HG03439 (cell line): ENCODE measurements around the gene PSMD14.

Experiments
- ATAC-seq: cut with Tn5 transposase; IDR thresholded peaks from one replicate; pipeline ENCODE4 v1.9.1; 2021; ENCODE audit warnings: mild to moderate bottlenecking, moderate library complexity; ENCODE audit not compliant: unreplicated experiment

PSMD14 gene

DNA sequence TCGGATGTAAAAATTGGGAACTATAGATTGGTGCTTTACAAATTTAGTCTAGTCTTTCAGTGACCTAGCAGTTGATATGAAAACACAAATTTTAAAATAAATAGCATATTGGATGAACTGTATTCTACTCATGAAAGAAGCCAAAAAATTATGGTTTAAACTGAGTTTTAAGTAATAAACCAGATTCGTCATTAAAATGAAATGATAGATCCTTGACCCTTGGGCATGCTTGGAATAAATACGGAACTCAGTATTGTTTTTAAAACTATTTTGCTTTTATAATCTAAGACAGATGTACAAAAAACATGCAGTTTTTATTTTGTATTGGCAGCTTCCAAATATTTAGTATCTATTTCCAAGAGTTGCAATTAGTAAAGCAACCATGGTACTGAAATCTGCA lies 73.3 kb downstream of the PSMD14 start:
- no peak for ATAC-seq

DNA sequence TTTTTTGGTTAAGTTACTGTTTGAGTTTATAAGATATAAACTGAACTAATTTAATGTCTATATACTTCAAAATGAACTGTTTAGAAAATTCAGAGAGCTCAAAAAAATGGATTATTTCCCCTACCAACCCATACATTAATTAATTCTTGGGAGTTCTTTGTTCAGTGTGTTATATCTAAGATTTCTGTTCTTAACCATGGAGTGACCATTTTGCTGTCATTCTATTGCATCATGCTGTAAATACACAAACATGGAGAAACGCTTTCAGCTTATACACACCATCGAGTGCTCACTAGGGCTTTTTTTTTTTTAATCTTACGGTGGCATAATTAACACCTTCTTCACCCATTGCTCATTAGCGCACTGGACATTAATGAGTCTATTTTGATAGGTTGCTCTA lies 74.5 kb downstream of the PSMD14 start:
- ATAC-seq, result no peak

DNA sequence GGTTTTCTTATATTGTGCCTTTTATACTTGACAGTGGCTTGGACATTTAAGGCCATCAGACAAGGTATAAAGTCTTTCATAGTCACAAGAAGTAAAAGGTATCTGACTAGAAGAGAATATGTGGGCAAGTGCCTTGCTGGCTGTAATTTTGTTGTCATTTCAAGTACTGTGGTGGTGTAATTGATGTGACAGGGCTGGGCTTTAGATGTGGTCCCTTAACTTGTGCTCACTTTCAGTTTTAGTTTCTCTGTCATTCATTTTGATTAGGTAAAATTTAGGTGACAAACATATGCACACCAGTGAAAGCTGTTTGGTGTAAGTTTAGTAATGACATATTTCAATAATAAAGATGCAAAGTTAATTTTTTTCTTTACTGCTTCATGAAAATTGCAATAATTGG lies 76.6 kb downstream of the PSMD14 start:
- ATAC-seq, result peak; percentile 82

DNA sequence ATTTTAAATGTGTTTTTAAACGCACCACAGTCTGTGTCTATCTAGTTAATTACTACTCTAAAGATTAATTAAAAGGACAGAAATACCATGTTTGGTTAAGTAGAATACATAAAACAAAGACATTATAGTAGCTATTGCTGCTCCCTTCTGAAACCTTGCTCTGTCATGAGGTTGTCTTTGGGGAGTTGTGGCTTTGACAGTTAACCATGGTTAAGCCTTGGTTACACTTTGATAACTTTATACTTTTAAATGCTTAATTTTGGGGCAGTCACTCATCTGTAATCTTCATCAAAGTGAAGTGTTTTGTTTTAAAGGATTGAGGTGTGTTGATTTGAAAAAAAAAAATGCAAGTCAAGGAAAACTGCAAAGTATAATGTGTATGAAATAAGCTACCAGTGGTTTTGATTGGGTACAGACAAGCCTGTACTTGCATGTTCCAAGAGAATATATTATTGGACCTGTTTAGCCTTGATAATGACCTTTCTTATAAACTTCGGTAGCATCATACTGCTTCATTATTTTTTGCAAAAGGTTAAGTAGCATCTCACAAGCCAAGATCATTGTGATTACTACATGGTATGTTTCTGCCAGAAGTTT lies 78.1 kb downstream of the PSMD14 start:
- ATAC-seq, result peak; percentile 54

DNA sequence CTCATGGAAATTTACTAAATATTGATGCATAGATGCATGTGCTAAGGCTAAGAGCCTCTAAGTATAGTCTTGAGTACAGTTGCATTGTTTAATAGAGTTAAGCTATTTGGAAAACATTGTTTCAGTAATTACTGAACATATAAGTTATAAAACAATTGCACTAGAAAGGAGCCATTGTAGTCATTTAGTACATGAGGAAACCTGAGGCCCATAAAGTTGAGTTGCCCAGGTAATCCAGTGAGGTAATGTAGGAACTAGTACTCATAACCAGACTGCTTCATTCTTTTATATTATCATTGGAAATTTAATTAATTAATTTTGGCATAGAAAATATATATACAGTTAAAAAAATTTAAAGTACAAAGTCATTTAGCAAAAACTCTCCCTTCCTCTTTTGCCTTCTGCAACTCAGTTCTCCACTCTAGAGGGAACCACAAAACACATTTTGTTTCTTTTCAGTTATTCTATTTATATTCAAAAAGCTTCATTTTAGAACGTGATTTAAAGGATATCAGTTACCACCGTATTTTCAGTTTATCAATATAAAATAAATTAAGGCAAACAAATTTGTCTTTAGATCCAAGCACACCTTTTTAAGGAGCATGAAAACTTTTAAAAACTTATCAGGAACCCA lies 80.0 kb downstream of the PSMD14 start:
- ATAC-seq, result no peak

DNA sequence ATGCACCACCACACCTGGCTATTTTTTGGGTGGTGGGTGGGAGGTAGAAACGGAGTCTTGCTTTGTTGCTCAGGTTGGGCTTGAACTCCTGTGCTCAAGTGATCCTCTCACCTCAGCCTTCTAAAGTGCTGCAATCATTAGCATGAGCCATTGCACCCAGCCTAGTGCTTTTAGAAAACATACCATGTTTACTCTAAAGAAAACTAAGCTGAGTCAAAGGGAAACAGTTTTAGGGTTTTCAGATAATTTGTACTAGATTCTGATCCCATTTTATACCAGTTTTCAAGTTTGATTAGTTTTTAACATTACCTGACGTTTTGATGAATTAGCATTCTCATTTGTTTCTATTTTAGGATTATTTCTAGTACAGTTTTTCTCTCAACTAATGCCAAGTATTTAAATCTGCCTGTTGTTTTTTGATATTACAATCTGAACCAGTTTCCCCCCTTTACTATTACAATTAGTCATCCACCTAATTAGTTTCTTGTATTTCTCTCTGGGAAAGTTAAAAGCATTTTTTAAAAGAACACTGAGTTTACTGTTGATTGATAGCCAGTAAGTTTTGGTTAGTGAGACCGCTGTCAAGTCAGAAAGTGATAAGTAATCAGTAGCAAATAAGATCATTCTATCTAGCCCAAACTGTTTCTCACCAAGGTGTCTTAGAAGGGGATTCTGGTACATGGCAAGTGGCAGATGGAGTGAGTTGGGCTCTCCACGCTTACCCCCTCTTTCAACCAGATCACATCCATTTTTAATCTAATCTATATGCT lies 83.7 kb downstream of the PSMD14 start:
- ATAC-seq, result peak; percentile 47

DNA sequence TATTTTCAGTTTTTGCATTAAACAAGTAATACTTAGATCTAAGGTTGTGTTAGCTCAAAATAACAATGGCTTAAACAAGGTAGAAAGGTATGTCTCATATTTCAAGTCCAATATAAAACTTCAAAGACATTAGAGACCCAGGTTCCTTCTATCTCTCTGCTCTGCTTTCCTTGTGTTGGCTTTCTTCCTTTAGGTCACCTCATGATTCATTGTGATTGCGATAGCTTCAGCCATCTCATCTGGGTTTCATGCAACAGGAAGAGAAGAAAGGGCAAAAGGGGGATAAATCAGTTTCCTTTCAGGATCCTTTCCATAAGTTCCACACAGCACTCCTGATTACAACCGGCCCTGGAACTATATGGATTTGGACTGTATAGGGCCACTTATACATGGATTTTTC lies 91.9 kb downstream of the PSMD14 start:
- no peak for ATAC-seq

DNA sequence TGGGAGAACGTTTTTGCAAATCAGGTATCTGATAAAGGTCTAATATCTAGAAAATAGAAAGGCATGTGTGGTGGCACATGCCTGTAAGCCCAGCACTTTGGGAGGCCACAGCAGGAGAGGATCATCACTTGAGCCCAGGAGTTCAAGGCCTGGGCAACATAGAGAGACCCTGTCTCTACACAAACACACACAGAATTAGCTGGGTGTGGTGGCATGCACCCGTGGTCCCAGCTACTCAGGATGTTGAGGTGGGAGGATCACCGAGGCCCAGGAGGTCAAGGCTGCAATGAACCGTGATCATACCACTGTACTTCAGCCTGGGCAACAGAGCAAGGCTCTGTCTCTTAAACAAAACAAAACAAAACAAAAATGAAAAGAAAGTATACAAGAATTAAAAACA lies 94.1 kb downstream of the PSMD14 start:
- ATAC-seq, result no peak

DNA sequence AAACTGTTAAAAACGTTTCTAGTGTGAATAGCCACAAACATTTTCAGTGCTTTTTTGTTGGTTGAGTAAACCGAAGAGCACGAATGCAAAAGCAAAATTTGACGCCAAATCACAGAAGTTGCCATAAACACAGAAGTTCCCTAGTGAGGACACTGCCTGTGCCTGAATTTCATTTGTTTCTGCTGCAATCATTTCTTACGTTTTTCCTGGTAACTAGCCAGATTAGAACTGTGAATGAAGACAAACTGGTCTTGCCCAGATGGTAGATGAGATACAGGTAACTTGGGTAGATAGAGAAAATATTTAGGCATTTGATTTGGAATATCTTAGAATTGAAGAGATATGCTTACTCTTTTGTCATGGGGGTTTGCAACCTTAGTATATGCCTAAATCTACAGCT lies 98.1 kb downstream of the PSMD14 start:
- ATAC-seq, result no peak

DNA sequence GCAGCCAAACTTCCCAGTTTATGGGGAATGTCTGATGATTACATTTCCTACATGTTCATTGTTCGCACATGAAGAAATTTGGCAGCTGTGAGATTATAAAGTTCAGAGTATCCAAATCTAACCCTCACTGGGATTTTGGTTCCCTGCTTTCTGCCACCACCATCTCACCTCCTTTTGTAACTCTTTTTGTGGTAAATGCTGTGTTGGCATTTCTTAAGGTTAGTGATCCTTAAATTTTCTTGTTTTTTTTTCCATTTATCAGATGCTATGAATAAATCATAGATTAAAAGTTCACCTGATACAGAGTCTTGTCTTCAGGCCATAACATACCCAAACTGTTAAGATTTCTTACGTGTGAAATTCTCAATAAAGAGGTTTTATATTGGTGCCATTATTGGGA lies 99.4 kb downstream of the PSMD14 start:
- no peak for ATAC-seq

DNA sequence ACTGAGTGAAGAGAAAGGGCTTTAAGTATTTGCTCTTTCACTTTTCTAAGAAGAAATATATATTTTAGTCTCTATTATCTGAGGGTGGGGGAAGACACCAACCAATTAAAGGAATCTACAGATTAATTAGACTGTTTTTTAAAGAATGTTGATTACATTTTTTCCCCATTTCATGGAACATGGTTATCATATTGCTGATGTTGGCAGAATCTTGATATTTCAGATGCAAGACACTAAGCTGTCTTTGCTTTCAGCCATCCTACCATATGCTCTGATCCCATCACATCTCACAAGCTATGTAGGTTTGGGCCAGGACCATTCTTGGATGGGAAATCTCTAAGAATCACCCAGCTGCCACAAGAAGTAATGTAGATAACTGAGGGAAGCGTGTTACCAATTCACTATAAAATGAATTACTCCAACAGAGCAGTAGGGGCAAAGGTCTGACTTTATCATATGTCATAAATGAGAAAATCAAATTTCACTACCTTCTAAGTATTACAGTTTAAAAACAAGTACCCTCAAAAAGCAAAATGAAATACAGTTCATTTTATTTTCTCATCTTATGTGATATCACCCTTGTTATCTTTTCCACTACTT lies 101.2 kb downstream of the PSMD14 start:
- no peak for ATAC-seq

DNA sequence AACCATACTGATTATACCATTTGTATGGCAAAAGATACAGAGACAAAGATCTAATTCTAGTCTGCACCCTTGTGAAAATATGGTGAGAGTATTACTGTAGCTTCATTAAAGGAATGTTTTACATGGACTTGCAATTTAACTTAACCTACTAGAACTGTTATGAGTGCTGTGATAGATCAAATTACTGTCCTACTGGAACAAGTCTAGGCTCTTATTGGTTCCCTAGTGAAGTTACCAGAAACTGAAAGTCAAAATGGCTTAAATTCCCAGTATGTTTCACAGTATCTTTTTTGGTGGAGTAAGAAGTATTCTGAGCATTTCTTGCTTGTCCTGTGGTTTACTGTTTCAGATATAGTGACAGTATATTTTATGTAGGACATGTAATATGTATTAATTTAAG lies 104.1 kb downstream of the PSMD14 start:
- no peak for ATAC-seq

DNA sequence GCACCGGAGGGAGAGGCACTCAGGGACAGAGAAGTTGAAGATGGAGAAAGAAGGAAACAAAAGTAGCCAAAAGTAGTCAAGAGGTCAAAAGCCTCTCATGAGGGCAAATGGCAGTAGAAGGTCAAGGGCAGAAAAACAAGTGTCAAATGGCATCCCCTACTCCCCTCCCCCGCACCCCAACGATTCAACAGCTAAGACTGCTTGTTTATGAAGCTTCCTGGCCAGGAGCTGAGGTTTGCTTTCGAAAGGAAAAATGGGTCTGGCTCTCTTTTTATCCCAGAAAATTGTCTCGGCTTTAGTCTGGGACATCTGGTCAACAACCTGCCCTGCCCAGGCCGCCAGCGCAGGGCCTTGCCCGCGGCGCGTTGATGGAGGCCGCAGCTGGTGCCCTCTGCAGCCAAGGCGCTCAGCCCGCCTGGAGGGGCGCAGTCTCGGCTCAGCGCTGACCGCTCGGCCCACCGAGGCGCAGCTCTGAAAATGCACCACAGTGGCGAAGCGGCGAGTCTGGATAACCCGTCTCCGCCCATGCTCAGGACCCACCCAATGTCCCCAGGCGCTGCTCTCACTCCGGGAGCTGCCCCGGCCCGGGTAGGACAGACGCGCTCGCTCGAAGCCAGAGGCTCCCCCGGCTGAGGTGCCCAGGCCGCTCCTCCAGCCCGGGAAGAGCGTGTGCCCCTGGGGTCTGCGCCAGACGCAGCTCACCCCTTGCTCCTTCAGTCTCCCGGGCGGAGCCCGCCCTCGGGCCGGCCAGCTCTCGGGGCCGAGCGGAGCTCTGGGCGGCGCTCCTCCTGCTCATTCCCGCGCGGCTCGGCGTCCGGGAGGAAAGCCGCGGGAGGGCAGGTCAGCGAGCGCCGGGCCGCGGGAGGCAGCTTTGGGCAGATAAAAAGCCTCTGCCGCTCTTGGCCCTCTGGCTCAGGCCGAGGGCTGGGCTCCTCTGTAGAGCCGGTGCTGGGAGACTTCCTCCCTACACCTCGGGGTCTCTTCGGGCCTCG lies 106.1 kb downstream of the PSMD14 start:
- ATAC-seq, result peak; percentile 39

DNA sequence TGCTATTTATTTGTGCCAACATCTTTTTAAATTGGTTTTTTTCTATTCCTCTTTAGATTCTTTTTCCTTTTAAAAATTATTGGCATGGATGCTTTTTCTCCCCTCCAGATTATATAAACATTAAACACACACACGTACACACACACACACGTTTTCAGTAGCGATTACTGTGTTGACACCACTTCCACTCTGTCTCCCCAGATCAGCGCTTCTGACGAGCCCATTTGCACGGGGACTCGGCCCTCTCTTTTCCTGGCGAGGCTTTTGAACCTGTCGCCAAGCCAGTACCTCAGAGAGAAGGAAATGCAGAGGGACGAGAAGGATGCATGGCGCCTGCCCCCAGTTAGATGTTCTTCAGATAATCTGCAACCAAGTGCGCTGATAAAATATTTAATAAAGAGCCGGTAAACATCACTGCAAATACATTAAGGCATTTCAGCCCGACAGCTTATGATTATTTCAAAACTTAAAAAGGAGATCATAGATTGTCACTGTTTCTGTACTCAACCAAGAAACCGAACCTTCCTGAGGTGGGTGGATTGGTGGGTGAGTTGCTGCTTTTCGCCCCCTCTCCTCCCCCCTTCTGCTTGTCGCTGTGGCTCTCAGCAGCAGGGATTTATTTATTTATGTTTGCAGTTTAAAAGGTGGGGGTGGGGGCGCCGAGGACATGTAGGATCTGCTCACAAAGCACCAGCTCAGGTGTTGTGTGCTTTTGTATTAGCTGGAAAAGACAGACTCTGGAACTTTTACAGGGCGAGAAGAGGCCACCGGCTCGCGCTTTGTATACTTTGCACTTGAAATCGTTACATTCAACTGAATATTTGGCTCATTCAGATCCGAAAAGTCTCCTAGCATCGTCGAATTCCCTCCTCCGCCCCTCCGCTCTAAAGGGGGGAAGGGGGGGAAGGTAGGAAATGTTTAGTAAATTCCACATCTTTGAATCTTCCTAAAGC lies 107.1 kb downstream of the PSMD14 start:
- peak; percentile 27 for ATAC-seq

DNA sequence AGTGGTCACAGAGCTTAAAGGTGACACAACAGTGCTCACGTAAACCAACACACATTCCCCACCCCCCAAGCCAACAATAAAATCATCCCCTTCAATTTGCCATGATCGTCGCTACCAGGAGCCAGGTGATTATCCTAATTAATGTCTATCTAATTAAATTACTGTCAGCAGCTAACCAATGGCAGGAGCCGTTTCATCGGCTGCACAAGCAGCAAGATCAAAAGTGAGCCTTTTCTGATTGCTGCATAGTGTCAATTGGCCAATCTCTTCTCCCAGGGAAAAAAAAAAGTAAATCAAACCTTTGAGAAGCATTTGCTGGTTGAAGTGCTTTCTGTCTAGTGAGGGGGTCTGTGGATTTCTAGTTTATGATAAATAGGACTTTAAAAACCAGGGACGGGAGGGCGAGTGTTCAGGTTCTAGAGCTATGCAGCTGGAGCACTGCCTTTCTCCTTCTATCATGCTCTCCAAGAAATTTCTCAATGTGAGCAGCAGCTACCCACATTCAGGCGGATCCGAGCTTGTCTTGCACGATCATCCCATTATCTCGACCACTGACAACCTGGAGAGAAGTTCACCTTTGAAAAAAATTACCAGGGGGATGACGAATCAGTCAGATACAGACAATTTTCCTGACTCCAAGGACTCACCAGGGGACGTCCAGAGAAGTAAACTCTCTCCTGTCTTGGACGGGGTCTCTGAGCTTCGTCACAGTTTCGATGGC lies 107.9 kb downstream of the PSMD14 start, which contains the start of gene TBR1:
TBR1 (plus strand) TSS at position 311 of the 721 bp plus-strand sequence; CDS start at position 425, 114 bp downstream.
- no peak for ATAC-seq

DNA sequence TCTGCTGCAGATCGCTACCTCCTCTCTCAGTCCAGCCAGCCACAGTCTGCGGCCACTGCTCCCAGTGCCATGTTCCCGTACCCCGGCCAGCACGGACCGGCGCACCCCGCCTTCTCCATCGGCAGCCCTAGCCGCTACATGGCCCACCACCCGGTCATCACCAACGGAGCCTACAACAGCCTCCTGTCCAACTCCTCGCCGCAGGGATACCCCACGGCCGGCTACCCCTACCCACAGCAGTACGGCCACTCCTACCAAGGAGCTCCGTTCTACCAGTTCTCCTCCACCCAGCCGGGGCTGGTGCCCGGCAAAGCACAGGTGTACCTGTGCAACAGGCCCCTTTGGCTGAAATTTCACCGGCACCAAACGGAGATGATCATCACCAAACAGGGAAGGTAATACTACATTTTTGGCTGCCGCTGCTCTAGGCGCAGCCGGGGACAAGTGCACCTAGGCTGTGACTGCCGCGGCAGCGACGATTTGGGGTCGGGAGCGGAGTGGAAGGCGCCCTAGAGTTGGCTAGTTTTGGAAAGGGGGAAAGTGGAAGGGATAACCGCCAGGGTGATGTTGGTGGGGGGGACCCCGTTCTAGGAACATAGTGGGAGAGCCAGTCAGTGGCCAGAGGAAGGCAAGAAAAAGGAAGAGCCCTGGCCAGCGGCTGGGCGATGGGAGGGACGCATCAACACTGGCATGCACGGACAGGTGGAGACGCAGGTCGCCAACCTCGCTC lies 108.6 kb downstream of the PSMD14 start:
- no peak for ATAC-seq

DNA sequence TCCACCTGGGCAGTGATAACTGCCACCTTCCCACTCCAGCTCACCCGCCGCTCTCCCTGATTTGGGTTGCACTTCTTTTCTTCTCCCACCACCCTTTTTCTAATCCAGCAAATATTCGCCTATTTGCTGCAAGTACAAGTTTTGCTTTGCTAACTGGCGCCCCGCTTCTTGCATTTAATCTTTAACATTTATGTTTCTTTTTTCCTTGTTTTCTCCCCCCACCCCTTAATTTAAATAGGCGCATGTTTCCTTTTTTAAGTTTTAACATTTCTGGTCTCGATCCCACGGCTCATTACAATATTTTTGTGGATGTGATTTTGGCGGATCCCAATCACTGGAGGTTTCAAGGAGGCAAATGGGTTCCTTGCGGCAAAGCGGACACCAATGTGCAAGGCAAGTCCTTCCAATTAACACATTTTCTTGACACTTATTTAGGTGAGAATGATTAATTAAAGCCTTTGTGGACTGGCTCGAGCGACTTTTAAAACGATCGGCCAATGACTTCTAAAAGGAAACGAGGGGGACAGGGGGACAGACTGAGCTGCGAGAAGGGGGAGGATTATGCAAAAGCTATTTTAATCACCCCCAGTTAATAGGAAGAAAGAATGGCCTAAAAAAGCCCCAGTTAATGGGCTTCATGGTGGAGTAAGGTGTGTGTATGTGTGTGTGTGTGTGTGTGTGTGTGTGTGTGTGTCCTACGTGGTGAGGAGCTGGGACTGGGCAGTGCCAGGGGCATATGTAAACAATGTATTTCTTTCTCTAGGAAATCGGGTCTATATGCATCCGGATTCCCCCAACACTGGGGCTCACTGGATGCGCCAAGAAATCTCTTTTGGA lies 109.4 kb downstream of the PSMD14 start:
- no peak for ATAC-seq
